NCI-H510A (cell line): ENCODE data around the gene RABGGTA.

Experiments used
- DNase-seq: peaks from one replicate; lab custom pipeline; 2025; lab: John Stamatoyannopoulos, UW

The RABGGTA gene

GRCh38 chr14:24279301-24280186, 8.1 kb upstream of the RABGGTA start:
- DNase-seq: no peak

DNA sequence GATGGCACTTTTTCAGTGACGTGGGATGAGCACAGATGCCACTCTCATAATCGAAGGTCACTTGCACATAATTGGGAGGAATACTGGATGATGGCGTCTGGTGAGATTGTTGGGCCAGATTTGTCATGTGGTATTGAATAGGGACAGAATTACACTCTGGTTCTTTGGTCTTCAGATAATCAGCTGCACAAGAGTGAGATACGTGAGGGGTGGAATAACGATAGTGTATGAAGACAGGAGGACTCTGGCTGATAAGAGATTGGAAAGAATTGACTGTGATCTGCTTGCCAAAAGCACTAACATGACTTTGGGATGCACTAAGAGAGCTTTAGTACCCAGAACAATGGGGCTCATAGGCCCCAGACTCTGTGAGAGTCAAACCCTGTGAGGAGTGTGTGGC, 7.0 kb upstream of the RABGGTA start:
- DNase-seq: no peak

GRCh38 chr14:24277606-24278321, 6.4 kb upstream of the RABGGTA start:
- DNase-seq: no peak

DNA sequence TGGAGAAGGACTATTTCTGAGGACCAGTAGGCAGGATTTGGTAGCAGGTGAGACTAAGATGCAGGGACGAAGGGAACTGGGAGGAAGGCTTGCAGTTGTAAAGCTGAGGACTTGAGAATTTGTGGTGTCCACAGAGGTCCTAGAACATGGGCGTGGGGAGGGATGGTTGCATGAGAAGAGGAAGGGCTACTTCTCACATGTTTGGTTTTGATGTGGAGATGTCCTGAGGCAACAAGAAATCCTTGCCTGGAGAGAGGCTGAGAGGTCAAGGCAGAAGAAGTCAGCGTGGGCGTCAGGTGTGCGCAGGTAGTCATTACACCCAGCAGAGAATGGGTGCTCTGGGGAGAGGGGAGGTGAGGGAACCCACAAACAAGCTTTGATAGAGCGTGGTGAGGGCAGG, 5.7 kb upstream of the RABGGTA start:
- no peak for DNase-seq

DNA sequence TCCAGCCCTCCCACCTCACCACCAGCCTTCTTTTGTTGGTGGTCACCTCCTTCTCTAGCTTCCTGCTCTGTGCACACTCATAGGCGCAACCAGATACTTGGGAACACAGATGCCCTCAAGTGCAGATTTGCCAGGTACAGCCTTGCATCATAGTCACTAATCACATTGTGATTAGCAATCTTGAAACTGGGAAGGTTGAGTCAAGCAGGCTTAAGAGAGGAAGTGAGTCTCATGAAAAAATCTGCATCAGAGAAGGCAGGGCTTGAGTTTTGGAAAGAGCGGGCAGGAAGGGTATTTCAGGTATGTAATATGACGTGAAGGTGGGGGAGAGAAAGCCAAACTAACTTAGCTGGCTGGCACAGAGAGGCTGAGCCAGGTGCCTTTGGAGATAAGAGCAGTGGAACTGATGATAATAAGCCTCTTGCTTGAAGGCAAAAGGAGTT, 2.7 kb upstream of the RABGGTA start:
- DNase-seq: no peak

- no peak for DNase-seq
Observed at GRCh38 chr14:24273422-24273998, 2.1 kb upstream of the RABGGTA start.

- no peak for DNase-seq
Observed at GRCh38 chr14:24272467-24272866, 1.1 kb upstream of the RABGGTA start.

- no peak for DNase-seq
Observed at GRCh38 chr14:24271834-24272263, 452 bp upstream of the RABGGTA start.

GRCh38 chr14:24270537-24271133, 762 bp downstream of the RABGGTA start:
- no peak for DNase-seq

- no peak for DNase-seq
Observed at GRCh38 chr14:24269910-24270536, 1.4 kb downstream of the RABGGTA start.

DNA sequence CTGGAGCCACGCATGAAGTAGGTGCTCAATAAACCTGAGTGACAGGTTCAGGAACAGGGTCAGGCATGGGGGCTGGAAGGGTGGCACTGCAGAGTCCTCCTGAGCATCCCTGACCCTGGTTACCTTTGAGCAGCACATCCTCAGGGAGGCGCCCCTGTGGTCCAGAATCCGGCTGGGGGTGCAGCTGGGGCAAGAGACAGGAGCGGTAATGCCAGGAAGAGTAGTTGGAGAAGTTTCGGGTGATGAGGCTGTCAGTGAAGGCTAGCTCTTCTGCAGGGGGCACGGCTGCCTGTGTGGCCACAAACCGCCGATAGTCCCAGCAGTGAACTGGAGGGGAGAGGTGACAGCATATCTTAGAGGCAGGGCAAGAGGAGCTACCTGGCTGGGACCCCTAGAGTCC, 2.0 kb downstream of the RABGGTA start:
- no peak for DNase-seq

- no peak for DNase-seq
Observed at GRCh38 chr14:24268225-24268624, 3.2 kb downstream of the RABGGTA start.

- no peak for DNase-seq
Observed at GRCh38 chr14:24267516-24267915, 3.9 kb downstream of the RABGGTA start.

DNA sequence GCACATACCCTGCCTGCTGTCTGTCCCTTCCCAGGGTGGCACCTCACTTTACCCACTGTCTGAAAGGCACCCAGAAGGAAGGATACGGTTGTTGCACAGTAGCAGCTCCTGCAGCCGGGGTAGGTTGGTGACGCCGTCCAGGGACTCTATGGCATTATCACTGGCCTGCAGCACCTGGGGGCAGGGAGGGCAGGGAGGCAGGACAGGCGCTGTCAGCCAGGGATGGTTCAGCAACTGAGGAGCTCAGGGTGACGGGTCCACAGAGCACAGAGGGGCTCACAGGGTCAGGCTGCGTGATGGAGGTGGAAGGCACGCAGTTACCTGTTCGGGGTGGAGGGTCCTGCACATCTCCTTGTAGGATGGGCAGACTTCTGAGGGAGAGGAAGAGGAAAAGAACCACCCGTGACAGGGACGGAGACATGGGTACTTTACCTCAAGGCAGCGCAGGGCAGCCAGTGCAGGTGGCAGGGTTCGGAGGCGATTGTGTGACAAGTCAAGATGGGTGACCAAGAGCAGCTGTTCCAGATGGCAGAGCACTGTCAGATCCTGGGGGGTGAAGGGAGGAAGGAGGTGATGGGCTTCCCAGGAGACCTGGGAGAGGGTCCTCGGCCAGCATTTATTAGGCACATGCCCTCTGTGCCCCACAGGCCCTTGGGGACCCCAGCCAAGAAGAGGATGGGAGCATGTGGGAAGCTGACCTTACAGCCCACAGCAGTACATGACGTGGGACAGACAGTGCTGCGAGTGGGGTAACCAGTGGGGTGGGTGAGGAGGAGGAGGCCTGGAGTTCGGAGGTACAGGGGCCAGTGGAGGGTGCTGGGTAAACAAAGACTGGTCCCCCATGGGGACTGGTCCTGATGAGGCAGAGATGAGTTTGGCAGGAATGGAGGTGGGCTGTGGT, 4.8 kb downstream of the RABGGTA start:
- no peak for DNase-seq

DNA sequence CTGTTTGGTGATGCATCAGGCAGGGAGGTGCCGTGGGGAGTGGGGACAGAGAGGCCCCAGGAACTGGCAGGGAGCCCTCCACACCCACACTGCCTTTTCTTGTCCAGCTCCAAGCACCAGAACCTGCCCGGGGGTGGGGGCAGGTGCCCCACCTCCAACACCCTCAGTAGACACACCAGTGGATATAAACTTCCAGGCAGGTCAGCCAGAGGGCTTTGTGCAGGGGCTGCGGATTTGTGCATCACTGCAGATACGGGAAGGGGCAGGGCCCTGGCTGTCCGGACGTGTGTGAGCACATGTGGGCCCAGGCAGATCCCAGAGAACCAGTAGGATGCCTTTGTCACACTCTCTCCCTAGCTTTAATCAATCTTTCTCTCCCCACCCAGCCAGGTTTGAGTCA, 7.1 kb downstream of the RABGGTA start:
- DNase-seq: no peak

DNA sequence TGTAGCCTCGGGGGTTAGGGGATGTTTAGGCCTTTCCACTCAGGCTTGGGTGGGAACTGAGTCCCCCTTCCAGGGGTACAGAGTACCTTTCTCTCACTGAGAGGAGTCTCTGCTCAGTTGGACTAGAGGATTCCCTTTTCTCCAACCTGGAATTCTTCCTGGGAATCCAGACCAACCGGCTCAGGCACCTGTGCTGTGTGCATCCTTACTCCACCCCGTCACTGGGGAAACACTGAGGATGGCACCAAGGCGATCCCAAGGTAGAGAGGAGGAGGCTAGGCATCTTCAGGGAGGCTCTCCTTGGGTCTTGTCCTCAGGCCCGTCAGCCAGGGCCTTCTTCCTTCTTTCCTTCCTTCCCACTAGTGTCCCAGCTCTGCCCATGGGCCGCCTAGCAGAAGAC, 7.5 kb downstream of the RABGGTA start:
- DNase-seq: no peak

GRCh38 chr14:24262821-24263733, 8.3 kb downstream of the RABGGTA start, which contains the start of gene TGM1:
Gene TGM1 (minus strand): TSS chr14:24263177. CDS start chr14:24262352, 825 bp downstream.
- DNase-seq: no peak

GRCh38 chr14:24261969-24262327, 9.4 kb downstream of the RABGGTA start:
- DNase-seq: no peak

DNA sequence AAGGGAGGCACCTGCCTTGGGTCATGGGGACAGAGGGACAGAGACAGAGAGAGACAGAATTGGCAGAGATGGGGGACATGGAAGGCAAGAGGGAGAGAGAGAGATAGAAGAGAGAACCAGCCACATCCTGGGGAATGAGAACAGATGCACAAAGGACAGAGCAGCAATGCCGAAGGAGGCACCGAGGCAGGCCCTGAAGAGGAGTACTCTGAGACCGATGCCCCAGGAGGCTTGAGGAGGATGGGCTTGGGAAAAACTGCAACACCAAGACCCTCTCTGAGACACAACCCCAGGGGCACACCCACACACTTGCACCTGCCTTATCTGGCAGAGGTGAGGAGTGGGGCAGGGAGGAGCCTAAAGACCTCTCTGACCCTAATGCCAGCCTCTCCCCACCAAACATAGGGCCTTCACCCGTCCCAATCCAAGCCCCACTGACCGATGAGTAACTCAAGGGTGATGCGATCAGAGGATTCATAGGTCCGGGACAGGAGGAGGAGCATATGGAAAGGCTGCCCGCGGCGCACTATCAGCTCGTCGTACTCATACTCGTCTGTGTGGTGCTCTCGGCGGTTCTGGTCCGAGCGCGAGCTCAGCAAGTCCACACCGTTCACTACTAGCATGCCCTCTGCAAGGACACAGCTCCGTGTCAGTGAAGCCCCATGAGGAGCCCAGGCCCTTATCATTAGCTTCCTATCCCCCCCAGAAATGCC, 10.0 kb downstream of the RABGGTA start:
- DNase-seq: no peak
